K562 (cell line): ENCODE measurements around the gene AKT1S1. TPM values are rescaled to one million over a fixed set of nuclear protein-coding genes. Genes with fewer than 3 reads are reported as not detected.

ENCODE experiments used
- ELF1 ChIP-seq: fragments of 200-800 bp; sonication (Bioruptor generic); IDR thresholded peaks from 2 replicates; pipeline ENCODE4 v1.6.1; 2016; ENCODE audit warnings: missing genetic modification characterization, missing compliant biosample characterization
- ESRRA ChIP-seq: fragments of 450-650 bp; IDR thresholded peaks from 2 replicates; pipeline ENCODE4 v1.6.1; 2014; ENCODE audit warnings: low read depth, mild to moderate bottlenecking, moderate library complexity, borderline replicate concordance
- FOSL1 ChIP-seq: fragments of 200-800 bp; sonication (Bioruptor generic); conservative IDR thresholded peaks from 2 replicates; pipeline ENCODE4 v1.6.1; 2016; ENCODE audit warnings: missing genetic modification characterization, missing compliant biosample characterization
- HDGF ChIP-seq: fragments of 450-650 bp; IDR thresholded peaks from 2 replicates; pipeline ENCODE4 v1.6.1; 2016
- HMGN3 ChIP-seq: IDR thresholded peaks from 2 replicates; pipeline ENCODE4 v1.6.1; 2011; ENCODE audit warnings: borderline replicate concordance, low read depth, mild to moderate bottlenecking, mixed read lengths, low read length; ENCODE audit not compliant: insufficient read length; ENCODE audit errors: extremely low read depth
- MYC ChIP-seq, 2 experiments: fragments of 250-450 bp in 1 of 2; sonication (Bioruptor Pico) in 1 of 2; IDR thresholded peaks; 2 replicates each; pipeline versions ENCODE4 v1.5.1 to v1.6.1; 2012 to 2021; ENCODE audit warnings: low read depth in 2 of 2, borderline replicate concordance in 1 of 2, improper control_type of control experiment in 1 of 2, low read length in 1 of 2, mild to moderate bottlenecking in 1 of 2, moderate library complexity in 1 of 2
- POLR2H ChIP-seq: IDR thresholded peaks from 2 replicates; pipeline ENCODE4 v1.6.1; 2016; ENCODE audit warnings: missing genetic modification characterization, low read depth, mild to moderate bottlenecking, control low read depth, missing compliant biosample characterization, moderate library complexity
- RBBP5 ChIP-seq: fragments of 200-600 bp; sonication (generic); IDR thresholded peaks from 2 replicates; pipeline ENCODE4 v1.6.1; 2012; ENCODE audit warnings: borderline replicate concordance, mild to moderate bottlenecking, low read length, control low read depth, inconsistent platforms; ENCODE audit not compliant: insufficient read depth, poor library complexity, severe bottlenecking
- RNF2 ChIP-seq: sonication (generic); IDR thresholded peaks from 2 replicates; pipeline ENCODE4 v1.6.1; 2016
- TAF7 ChIP-seq: fragments of 450-650 bp; IDR thresholded peaks from 2 replicates; pipeline ENCODE4 v1.6.1; 2016; ENCODE audit warnings: missing genetic modification characterization, missing compliant biosample characterization
- TCF3 ChIP-seq: sonication (generic); formaldehyde crosslinking; IDR thresholded peaks from 2 replicates; pipeline ENCODE4 v1.4.0; 2020; ENCODE audit warnings: mild to moderate bottlenecking, missing genetic modification reagents
- THAP7 ChIP-seq: fragments of 250-450 bp; sonication (Bioruptor Pico); IDR thresholded peaks from 2 replicates; pipeline ENCODE4 v1.5.0; 2021
- YY1 ChIP-seq, 3 experiments: IDR thresholded peaks; 2 replicates each; pipeline ENCODE4 v1.6.1; 2011; ENCODE audit warnings: low read length in 2 of 3, mild to moderate bottlenecking in 2 of 3, moderate library complexity in 2 of 3, borderline replicate concordance in 1 of 3, control low read depth in 1 of 3, low read depth in 1 of 3; ENCODE audit not compliant: insufficient read depth in 3 of 3, insufficient replicate concordance in 2 of 3, control insufficient read depth in 1 of 3, insufficient read length in 1 of 3; ENCODE audit errors: extremely low read depth in 1 of 3
- ZFP36 ChIP-seq: fragments of 150-350 bp; IDR thresholded peaks from 2 replicates; pipeline ENCODE4 v1.6.1; 2018; ENCODE audit warnings: low read length, low read depth; ENCODE audit not compliant: partially characterized antibody
- ZNF584 ChIP-seq: fragments of 200-800 bp; sonication (Bioruptor generic); IDR thresholded peaks from 2 replicates; pipeline ENCODE4 v1.6.1; 2016; ENCODE audit warnings: low read depth, mild to moderate bottlenecking, missing genetic modification characterization, missing compliant biosample characterization
- ZNF766 ChIP-seq: fragments of 200-800 bp; sonication (Bioruptor generic); conservative IDR thresholded peaks from 2 replicates; pipeline ENCODE4 v1.6.1; 2016; ENCODE audit warnings: missing genetic modification characterization, missing compliant biosample characterization
- ZSCAN32 ChIP-seq: fragments of 450-650 bp; formaldehyde crosslinking; IDR thresholded peaks from 2 replicates; pipeline ENCODE4 v1.4.0; 2020; ENCODE audit warnings: mild to moderate bottlenecking, moderate library complexity
- polyA plus RNA-seq, 8 experiments: library from polyadenylated mRNA; depleted of rRNA in 4 of 8; stranded (reverse) in 5 of 8; unstranded in 3 of 8; fragments of >200 nt; fragmentation: Nextera tagmentation in 2 of 8; fragmentation: Illumina TruSeq in 1 of 8; extraction: Ambion mirVana in 2 of 8; extraction: Trizol in 1 of 8; gene quantifications; 2 replicates each; pipeline versions ENCODE4 v1.2.1 to v1.2.3, GENCODE V29; 2011 to 2014; ENCODE audit warnings: inconsistent platforms in 1 of 8, missing spikeins in 1 of 8
- total RNA-seq, 7 experiments: library from RNA; depleted of rRNA in 6 of 7; stranded (reverse); fragments of >200 nt in 6 of 7; fragmentation: Illumina TruSeq in 2 of 7; extraction: Trizol in 2 of 7; gene quantifications; 2 replicates each; pipeline versions ENCODE4 v1.2.1 to v1.2.3, GENCODE V29; 2011 to 2021; ENCODE audit warnings: low replicate concordance in 1 of 7
- TF ChIP-seq, protein P1 (sequence below): fragments of 450-650 bp; conservative IDR thresholded peaks from 2 replicates; pipeline ENCODE4 v1.6.1; 2016; ENCODE audit warnings: missing genetic modification characterization, low read depth, mild to moderate bottlenecking, control low read depth, missing compliant biosample characterization
- TF ChIP-seq, protein P2 (sequence below): fragments of 250-450 bp; sonication (Bioruptor Pico); IDR thresholded peaks from 2 replicates; pipeline ENCODE4 v1.8.0; 2021; ENCODE audit warnings: borderline replicate concordance, mild to moderate bottlenecking, moderate library complexity; ENCODE audit not compliant: poor library complexity, severe bottlenecking

The AKT1S1 gene
- total and polyA plus RNA-seq, 9 of the 15 experiments (the other 6 are each of a cell fraction or from before 2014, with no cell fraction given) = 1.2 to 50.3 (median 17.1) TPM

DNA sequence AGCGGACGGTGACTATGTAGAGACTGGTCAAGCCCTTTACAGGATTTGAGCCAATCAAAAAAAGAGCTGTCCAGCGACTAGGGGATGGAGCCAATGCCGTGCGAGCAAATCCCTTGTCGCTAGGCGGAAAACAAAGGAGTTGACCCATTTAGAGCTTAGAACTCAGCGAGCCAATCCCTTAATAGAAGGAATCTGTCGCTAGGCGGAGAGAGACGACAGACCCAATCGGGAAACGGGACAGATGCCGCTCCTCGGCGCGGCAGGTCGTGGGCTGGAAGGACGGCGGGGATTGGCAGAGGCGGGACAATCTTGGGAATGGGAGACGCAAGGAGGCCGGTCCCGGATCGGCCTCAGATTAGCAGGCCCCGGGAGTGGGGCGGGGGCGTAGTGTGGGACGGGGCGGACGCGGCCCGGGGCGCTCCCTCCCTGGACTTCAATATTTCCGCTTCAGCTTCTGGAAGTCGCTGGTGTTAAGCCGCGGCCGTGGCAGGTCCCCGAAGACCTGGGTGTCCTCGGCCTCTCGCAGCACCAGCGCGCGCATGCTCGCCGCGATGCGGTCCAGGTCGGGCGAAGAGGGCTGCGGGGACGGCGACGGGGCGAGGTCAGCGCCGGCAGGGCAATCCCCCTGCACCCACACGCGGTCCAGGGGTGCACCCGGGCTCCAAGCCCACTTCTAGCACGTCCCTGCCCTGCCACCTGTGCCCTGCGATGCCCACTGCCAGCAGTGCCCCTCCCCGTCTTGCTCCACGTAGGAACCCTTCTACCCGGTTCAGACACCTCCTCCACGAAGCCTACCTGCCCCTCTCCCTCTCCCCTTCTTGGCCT, 7.5 kb downstream of the AKT1S1 start (continued):
- TF ChIP-seq ELF1 (tag) (peak; percentile 83), RBBP5 (peak; percentile 67), ESRRA (peak; percentile 17; the same call in 1 of the 2 replicates), THAP7 (0 out of 2 replicates have a peak, but pooled peaks have one; percentile 25), MYC (IDR thresholded peaks at IDR 0.05; ENCODE audit: low read depth, low read length) (0 out of 2 replicates have a peak, but pooled peaks have one; percentile 5), MYC (CRISPR knock-in tag; IDR thresholded peaks at IDR 0.05; ENCODE audit: borderline replicate concordance, low read depth) (no peak; the same call in 1 of the 2 replicates), FOSL1 (tag) (no peak), ZSCAN32 (CRISPR knock-in tag) (no peak), ZNF584 (CRISPR knock-in tag) (no peak), HDGF (no peak; the same call in 1 of the 2 replicates), ZNF766 (CRISPR knock-in tag) (peak; percentile 35; the same call in 1 of the 2 replicates), RNF2 (no peak), TAF7 (tag) (peak; percentile 43; the same call in 1 of the 2 replicates), ZFP36 (peak; percentile 96), YY1 (IDR thresholded peaks at IDR 0.05; ENCODE audit: borderline replicate concordance in 1 of 3, control insufficient read depth in 1 of 3, extremely low read depth in 1 of 3, insufficient read depth in 3 of 3, insufficient read length in 1 of 3, insufficient replicate concordance in 2 of 3, low read depth in 1 of 3, low read length in 2 of 3) (peak in 2 of 3 experiments; percentile 26 to 47), TCF3 (CRISPR knock-in tag) (no peak), HMGN3 (peak; percentile 80), POLR2H (tag) (peak; percentile 69)
- TF ChIP-seq, protein P1, sequence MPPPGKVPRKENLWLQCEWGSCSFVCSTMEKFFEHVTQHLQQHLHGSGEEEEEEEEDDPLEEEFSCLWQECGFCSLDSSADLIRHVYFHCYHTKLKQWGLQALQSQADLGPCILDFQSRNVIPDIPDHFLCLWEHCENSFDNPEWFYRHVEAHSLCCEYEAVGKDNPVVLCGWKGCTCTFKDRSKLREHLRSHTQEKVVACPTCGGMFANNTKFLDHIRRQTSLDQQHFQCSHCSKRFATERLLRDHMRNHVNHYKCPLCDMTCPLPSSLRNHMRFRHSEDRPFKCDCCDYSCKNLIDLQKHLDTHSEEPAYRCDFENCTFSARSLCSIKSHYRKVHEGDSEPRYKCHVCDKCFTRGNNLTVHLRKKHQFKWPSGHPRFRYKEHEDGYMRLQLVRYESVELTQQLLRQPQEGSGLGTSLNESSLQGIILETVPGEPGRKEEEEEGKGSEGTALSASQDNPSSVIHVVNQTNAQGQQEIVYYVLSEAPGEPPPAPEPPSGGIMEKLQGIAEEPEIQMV (tag) = no peak
- TF ChIP-seq, protein P2, sequence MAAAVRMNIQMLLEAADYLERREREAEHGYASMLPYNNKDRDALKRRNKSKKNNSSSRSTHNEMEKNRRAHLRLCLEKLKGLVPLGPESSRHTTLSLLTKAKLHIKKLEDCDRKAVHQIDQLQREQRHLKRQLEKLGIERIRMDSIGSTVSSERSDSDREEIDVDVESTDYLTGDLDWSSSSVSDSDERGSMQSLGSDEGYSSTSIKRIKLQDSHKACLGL (CRISPR knock-in tag) = no peak
